Activated naive CD8-positive, alpha-beta T cell (primary cell): Measurements from ENCODE around the gene CTSZ.
A peak's percentile ranks its signal among the peaks of the same experiment; 100 is the strongest.

ENCODE experiments used
- H3K27ac Mint-ChIP-seq: one replicate; pipeline ENCODE4 v1.8.0; 2021; ENCODE audit warnings: mixed read lengths
- H3K27me3 Mint-ChIP-seq: one replicate; pipeline ENCODE4 v1.8.0; 2021; ENCODE audit warnings: mixed read lengths
- H3K36me3 Mint-ChIP-seq: one replicate; pipeline ENCODE4 v1.8.0; 2021; ENCODE audit warnings: mixed read lengths
- H3K4me1 Mint-ChIP-seq: one replicate; pipeline ENCODE4 v1.8.0; 2021; ENCODE audit warnings: low read depth, mixed read lengths
- H3K4me3 Mint-ChIP-seq: one replicate; pipeline ENCODE4 v1.8.0; 2021; ENCODE audit warnings: mild to moderate bottlenecking, mixed read lengths
- H3K9me3 Mint-ChIP-seq: one replicate; pipeline ENCODE4 v1.8.0; 2021; ENCODE audit warnings: low read depth, mixed read lengths

Gene CTSZ

GRCh38 chr20:59024111-59024530 is 17.1 kb upstream of the CTSZ start:
- H3K27ac Mint-ChIP-seq = no peak overlapping the region
- H3K27me3 Mint-ChIP-seq = no peaks in the 10 kb centered on the region
- no peaks in the 10 kb centered on the region for H3K9me3 Mint-ChIP-seq
- H3K36me3 Mint-ChIP-seq = peaks cover 9% of the 10 kb centered on the region
- H3K4me1 Mint-ChIP-seq = peaks cover 38% of the 10 kb centered on the region
- no peak overlapping the region for H3K4me3 Mint-ChIP-seq

GRCh38 chr20:59023616-59024015 is 16.6 kb upstream of the CTSZ start:
- Mint-ChIP-seq H3K27ac (no peak overlapping the region), H3K36me3 (peaks cover 8% of the 10 kb centered on the region), H3K4me1 (peaks cover 33% of the 10 kb centered on the region), H3K4me3 (no peak overlapping the region), H3K9me3 (no peaks in the 10 kb centered on the region), H3K27me3 (no peaks in the 10 kb centered on the region)

GRCh38 chr20:59022754-59023153 is 15.7 kb upstream of the CTSZ start:
- Mint-ChIP-seq H3K4me1 (peaks cover 24% of the 10 kb centered on the region), H3K4me3 (no peak overlapping the region), H3K9me3 (no peaks in the 10 kb centered on the region), H3K27me3 (no peaks in the 10 kb centered on the region), H3K27ac (no peak overlapping the region), H3K36me3 (peaks cover 4% of the 10 kb centered on the region)

- H3K4me1 Mint-ChIP-seq = peaks cover 22% of the 10 kb centered on the region
- H3K27me3 Mint-ChIP-seq = no peaks in the 10 kb centered on the region
- H3K27ac Mint-ChIP-seq = peak overlapping the region; percentile 59
- H3K36me3 Mint-ChIP-seq = no peaks in the 10 kb centered on the region
- H3K9me3 Mint-ChIP-seq = no peaks in the 10 kb centered on the region
- H3K4me3 Mint-ChIP-seq = no peak overlapping the region
These were observed 14.0 kb upstream of the CTSZ start for GRCh38 chr20:59020938-59021551.

- Mint-ChIP-seq H3K4me1 (peaks cover 23% of the 10 kb centered on the region), H3K27ac (no peak within 1 kb of the TSS), H3K36me3 (no peaks in the 10 kb centered on the region)
These were observed 12.2 kb upstream of the CTSZ start, which contains the start of gene TUBB1 for GRCh38 chr20:59019217-59019616. TSS of gene TUBB1 (plus strand) at chr20:59019429. CDS start at chr20:59019523, 94 bp downstream.

GRCh38 chr20:59018817-59019216 is 11.8 kb upstream of the CTSZ start:
- Mint-ChIP-seq H3K27me3 (no peaks in the 10 kb centered on the region), H3K27ac (no peak overlapping the region), H3K4me1 (peaks cover 27% of the 10 kb centered on the region), H3K4me3 (no peak overlapping the region), H3K36me3 (no peaks in the 10 kb centered on the region), H3K9me3 (no peaks in the 10 kb centered on the region)

More at GRCh38 chr20:59019217-59019616, 12.2 kb upstream of the CTSZ start, which contains the start of gene TUBB1:
- Mint-ChIP-seq H3K9me3 (no peaks in the 10 kb centered on the region), H3K27me3 (no peaks in the 10 kb centered on the region), H3K4me3 (no peak within 1 kb of the TSS)

GRCh38 chr20:59017493-59018231 is 10.6 kb upstream of the CTSZ start:
- no peak overlapping the region for H3K4me3 Mint-ChIP-seq
- no peaks in the 10 kb centered on the region for H3K27me3 Mint-ChIP-seq
- no peaks in the 10 kb centered on the region for H3K9me3 Mint-ChIP-seq
- no peak overlapping the region for H3K27ac Mint-ChIP-seq
- H3K4me1 Mint-ChIP-seq = peaks cover 37% of the 10 kb centered on the region
- H3K36me3 Mint-ChIP-seq = no peaks in the 10 kb centered on the region

GRCh38 chr20:59016795-59017492 is 9.9 kb upstream of the CTSZ start:
- Mint-ChIP-seq H3K36me3 (no peaks in the 10 kb centered on the region), H3K4me3 (peak overlapping the region; percentile 23), H3K27ac (no peak overlapping the region), H3K4me1 (peaks cover 40% of the 10 kb centered on the region), H3K27me3 (no peaks in the 10 kb centered on the region), H3K9me3 (no peaks in the 10 kb centered on the region)

GRCh38 chr20:59015812-59016711 is 9.0 kb upstream of the CTSZ start:
- peaks cover 47% of the 10 kb centered on the region for H3K4me1 Mint-ChIP-seq
- no peak overlapping the region for H3K27ac Mint-ChIP-seq
- H3K36me3 Mint-ChIP-seq = no peaks in the 10 kb centered on the region
- no peaks in the 10 kb centered on the region for H3K9me3 Mint-ChIP-seq
- H3K4me3 Mint-ChIP-seq = no peak overlapping the region
- H3K27me3 Mint-ChIP-seq = no peaks in the 10 kb centered on the region

- Mint-ChIP-seq H3K9me3 (no peaks in the 10 kb centered on the region), H3K27ac (no peak overlapping the region), H3K36me3 (no peaks in the 10 kb centered on the region), H3K27me3 (no peaks in the 10 kb centered on the region), H3K4me1 (peaks cover 47% of the 10 kb centered on the region), H3K4me3 (no peak overlapping the region)
These were observed 8.4 kb upstream of the CTSZ start for GRCh38 chr20:59015411-59015810.

GRCh38 chr20:59014680-59015389 is 7.8 kb upstream of the CTSZ start:
- no peaks in the 10 kb centered on the region for H3K27me3 Mint-ChIP-seq
- no peak overlapping the region for H3K27ac Mint-ChIP-seq
- no peaks in the 10 kb centered on the region for H3K9me3 Mint-ChIP-seq
- no peaks in the 10 kb centered on the region for H3K36me3 Mint-ChIP-seq
- peaks cover 47% of the 10 kb centered on the region for H3K4me1 Mint-ChIP-seq
- H3K4me3 Mint-ChIP-seq = no peak overlapping the region

GRCh38 chr20:59013959-59014608 is 7.0 kb upstream of the CTSZ start:
- no peaks in the 10 kb centered on the region for H3K27me3 Mint-ChIP-seq
- H3K9me3 Mint-ChIP-seq = no peaks in the 10 kb centered on the region
- H3K36me3 Mint-ChIP-seq = no peaks in the 10 kb centered on the region
- no peak overlapping the region for H3K27ac Mint-ChIP-seq
- peak overlapping the region; percentile 32 for H3K4me3 Mint-ChIP-seq
- H3K4me1 Mint-ChIP-seq = peaks cover 47% of the 10 kb centered on the region

- Mint-ChIP-seq H3K4me1 (peaks cover 47% of the 10 kb centered on the region), H3K36me3 (no peaks in the 10 kb centered on the region), H3K27ac (no peak overlapping the region), H3K27me3 (no peaks in the 10 kb centered on the region), H3K9me3 (no peaks in the 10 kb centered on the region), H3K4me3 (no peak overlapping the region)
These were observed 6.2 kb upstream of the CTSZ start for GRCh38 chr20:59013031-59013951.
